Thymus (tissue), 14 donors: Measurements from ENCODE around the gene CHTF18. TPM values are rescaled to one million over a fixed set of nuclear protein-coding genes. Genes with fewer than 3 reads are reported as not detected.
"Not testable (repeated sequence)": the region's sequence is repeated elsewhere in the genome, so short reads cannot be mapped to it uniquely, and the experiment has no call there.

Experiments used
- DNase-seq, 9 donors: peaks; one replicate each; pipeline ENCODE4 v3.0.0-alpha.2; 2013; ENCODE audit warnings: low spot score in 9 of 9, low read depth in 6 of 9, missing footprints in 1 of 9
- H3K27ac ChIP-seq, 2 donors: one replicate each; pipeline ENCODE4 v1.5.1; 2013; ENCODE audit warnings: control low read depth in 1 of 2, low read depth in 1 of 2, low read length in 1 of 2, mild to moderate bottlenecking in 1 of 2, moderate library complexity in 1 of 2
- H3K27me3 ChIP-seq, 2 donors: one replicate each; pipeline ENCODE4 v1.5.1; 2013; ENCODE audit warnings: low read length in 1 of 2; ENCODE audit not compliant: control insufficient read depth in 2 of 2, insufficient read depth in 1 of 2
- H3K36me3 ChIP-seq, 2 donors: one replicate each; pipeline ENCODE4 v1.5.1; 2013; ENCODE audit warnings: low read length in 1 of 2, mild to moderate bottlenecking in 1 of 2, moderate library complexity in 1 of 2; ENCODE audit not compliant: control insufficient read depth in 2 of 2, insufficient read depth in 2 of 2
- H3K4me1 ChIP-seq, 2 donors: one replicate each; pipeline ENCODE4 v1.5.1; 2013; ENCODE audit warnings: low read length in 2 of 2; ENCODE audit not compliant: control insufficient read depth in 2 of 2, insufficient read depth in 2 of 2
- H3K4me3 ChIP-seq, 2 donors: one replicate each; pipeline ENCODE4 v1.5.1; 2013; ENCODE audit warnings: low read length in 2 of 2, control low read depth in 1 of 2, mild to moderate bottlenecking in 1 of 2
- H3K9me3 ChIP-seq, 2 donors: one replicate each; pipeline ENCODE4 v1.5.1; 2013; ENCODE audit warnings: low read length in 1 of 2, mild to moderate bottlenecking in 1 of 2; ENCODE audit not compliant: control insufficient read depth in 2 of 2, insufficient read depth in 1 of 2
- WGBS: extraction: QIAGEN DNeasy Blood & Tissue Kit; methylation state at CpG from one replicate; pipeline ENCODE4 v1.1.7; 2013; 5-methylcytosine and 5-hydroxymethylcytosine counted together
- long read RNA-seq, 10 donors: transcript quantifications; one replicate each; lab custom pipeline, GENCODE V29; 2026
- polyA plus RNA-seq: library from polyadenylated mRNA; stranded (reverse); fragments of 200-250 nt; gene quantifications from one replicate; pipeline ENCODE4 v1.2.3, GENCODE V29; 2013
- total RNA-seq: library from RNA; stranded (reverse); fragments of 120-200 nt; gene quantifications from one replicate; pipeline ENCODE4 v1.2.4, GENCODE V29; 2013
- donor health status: healthy.

The CHTF18 gene
- total RNA-seq (20.4 TPM), polyA plus RNA-seq (38.8 TPM)
- long read RNA-seq, donor 1: 0 reads
- long read RNA-seq, donor 2: 0 reads
- long read RNA-seq, donor 3, partial matches to known transcripts: 0 of 2 reads
- long read RNA-seq, donor 3, other reads (novel, unspliced or antisense): 0 of 2 reads
- long read RNA-seq, donor 4: 0 reads
- long read RNA-seq, donor 5, partial matches to known transcripts: 0 of 2 reads
- long read RNA-seq, donor 5, other reads (novel, unspliced or antisense): 0 of 2 reads
- long read RNA-seq, donor 6, partial matches to known transcripts: 0 of 1 reads
- long read RNA-seq, donor 6, other reads (novel, unspliced or antisense): 0 of 1 reads
- long read RNA-seq, donor 7: 0 reads
- long read RNA-seq, donor 8: 0 reads
- long read RNA-seq, donor 9: 0 reads
- long read RNA-seq, donor 10: 0 reads

DNA sequence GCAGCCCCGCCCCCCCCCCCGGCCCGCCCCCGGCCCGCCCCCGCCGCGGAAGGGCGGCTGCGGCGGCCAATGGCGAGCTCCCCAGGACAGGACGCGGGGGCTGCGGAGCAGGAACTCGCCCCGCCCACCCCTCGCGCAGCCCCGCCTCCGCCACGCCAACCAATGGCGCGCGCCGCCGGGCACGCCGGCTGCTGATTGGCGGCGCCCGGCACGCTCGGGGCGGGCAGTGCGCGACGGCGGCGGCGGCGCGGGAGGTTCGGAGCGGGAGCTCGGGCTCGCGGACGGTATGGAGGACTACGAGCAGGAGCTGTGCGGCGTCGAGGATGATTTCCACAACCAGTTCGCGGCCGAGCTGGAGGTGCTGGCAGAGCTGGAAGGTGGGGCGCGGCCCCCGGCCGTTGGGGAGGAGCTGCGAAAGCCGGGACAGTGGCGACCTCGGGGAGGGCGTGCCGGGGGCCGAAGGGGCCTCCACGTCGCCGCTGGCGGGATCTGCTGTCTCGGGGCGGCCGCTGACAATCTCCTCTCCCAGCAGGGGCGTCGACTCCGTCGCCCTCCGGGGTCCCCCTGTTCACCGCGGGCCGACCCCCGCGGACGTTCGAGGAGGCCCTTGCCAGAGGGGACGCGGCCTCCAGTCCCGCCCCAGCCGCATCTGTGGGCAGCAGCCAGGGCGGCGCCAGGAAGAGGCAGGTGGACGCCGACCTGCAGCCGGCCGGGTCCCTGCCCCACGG, at the start of gene CHTF18:
Gene CHTF18, plus strand, starts transcription at position 222 of the 728 bp plus-strand sequence. Its CDS starts 65 bp downstream, at position 287.
- peaks cover 0 to 6% of the 10 kb centered on the region in 2 donors for H3K9me3 ChIP-seq
- peak within 1 kb of the TSS in 1 of 2 donors; percentile 74 for H3K27ac ChIP-seq
- peaks cover 33 to 49% of the 10 kb centered on the region in 2 donors for H3K36me3 ChIP-seq
- under 1% methylated on average over 96 of the region's 97 CpGs for WGBS
- peaks cover 15 to 18% of the 10 kb centered on the region in 2 donors for H3K4me1 ChIP-seq
- H3K4me3 ChIP-seq: peak within 1 kb of the TSS; percentile 76 to 95
- no peaks in the 10 kb centered on the region for H3K27me3 ChIP-seq
- DNase-seq: peak; percentile 24 to 95 (median 87)

- Histone ChIP-seq H3K36me3 (peaks cover 19 to 40% of the 10 kb centered on the region in 2 donors), H3K27ac (no peak overlapping the region), H3K27me3 (peaks cover 0 to 6% of the 10 kb centered on the region in 2 donors), H3K4me3 (peak overlapping the region; percentile 89 to 93), H3K9me3 (no peaks in the 10 kb centered on the region), H3K4me1 (peaks cover 19 to 23% of the 10 kb centered on the region in 2 donors)
- 64% methylated on average over 38 of the region's 38 CpGs for WGBS
- DNase-seq: no peak
Observed at GRCh38 chr16:739560-740458, 48.6 kb upstream of the CHTF18 start.

GRCh38 chr16:740459-740763, 48.0 kb upstream of the CHTF18 start:
- peaks cover 13 to 34% of the 10 kb centered on the region in 2 donors for H3K36me3 ChIP-seq
- H3K9me3 ChIP-seq: no peaks in the 10 kb centered on the region
- H3K27ac ChIP-seq: peak overlapping the region in 1 of 2 donors; percentile 69
- H3K27me3 ChIP-seq: peaks cover 0 to 6% of the 10 kb centered on the region in 2 donors
- under 1% methylated on average over 22 of the region's 22 CpGs for WGBS
- peak overlapping the region; percentile 89 to 93 for H3K4me3 ChIP-seq
- peak in 1 of 9 donors; percentile 31 for DNase-seq
- peaks cover 19 to 23% of the 10 kb centered on the region in 2 donors for H3K4me1 ChIP-seq

- 1% methylated on average over 79 of the region's 79 CpGs for WGBS
Observed at GRCh38 chr16:740764-741505, 47.5 kb upstream of the CHTF18 start, which contains the start of gene CIAO3. TSS of gene CIAO3 (minus strand) at chr16:740997. CDS start at chr16:740985, 12 bp downstream.

GRCh38 chr16:741986-742629, 46.3 kb upstream of the CHTF18 start:
- 97% methylated on average over 15 of the region's 15 CpGs for WGBS
- Histone ChIP-seq H3K9me3 (no peaks in the 10 kb centered on the region), H3K36me3 (peaks cover under 1 to 17% of the 10 kb centered on the region in 2 donors), H3K4me3 (no peak overlapping the region), H3K27ac (no peak overlapping the region), H3K4me1 (peaks cover 19 to 23% of the 10 kb centered on the region in 2 donors), H3K27me3 (peaks cover 0 to 11% of the 10 kb centered on the region in 2 donors)
- no peak for DNase-seq

More at GRCh38 chr16:740764-741505, 47.5 kb upstream of the CHTF18 start, which contains the start of gene CIAO3:
- Histone ChIP-seq H3K27ac (peak within 1 kb of the TSS in 1 of 2 donors; percentile 69), H3K4me3 (peak within 1 kb of the TSS; percentile 89 to 93), H3K36me3 (peaks cover 8 to 29% of the 10 kb centered on the region in 2 donors), H3K9me3 (no peaks in the 10 kb centered on the region), H3K4me1 (peaks cover 19 to 23% of the 10 kb centered on the region in 2 donors), H3K27me3 (peaks cover 0 to 11% of the 10 kb centered on the region in 2 donors)
- peak in 8 of 9 donors; percentile 60 to 93 (median 84) for DNase-seq

DNA sequence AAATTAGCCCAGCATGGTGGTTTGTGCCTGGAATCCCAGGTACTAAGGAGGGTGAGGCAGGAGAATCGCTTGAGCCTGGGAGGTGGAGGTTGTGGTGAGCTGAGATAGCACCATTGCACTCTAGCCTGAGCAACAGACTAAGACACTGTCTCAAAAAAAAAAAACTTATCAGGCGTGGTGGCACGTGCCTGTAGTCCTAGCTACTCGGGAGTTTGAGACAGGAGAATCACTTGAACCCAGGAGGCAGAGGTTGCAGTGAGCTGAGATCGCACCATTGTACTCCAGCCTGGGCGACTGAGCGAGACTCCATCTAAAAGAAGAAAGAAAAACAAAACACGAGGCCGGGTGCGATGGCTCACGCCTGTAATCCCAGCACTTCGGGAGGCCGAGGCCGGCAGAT, 45.5 kb upstream of the CHTF18 start:
- not testable (repeated sequence) for H3K9me3 ChIP-seq, DNase-seq, H3K27ac ChIP-seq, H3K4me3 ChIP-seq
- WGBS: 96% methylated on average over 14 of the region's 14 CpGs
- Histone ChIP-seq H3K4me1 (peaks cover 17 to 18% of the 10 kb centered on the region in 2 donors), H3K36me3 (peaks cover 0 to 10% of the 10 kb centered on the region in 2 donors), H3K27me3 (peaks cover 0 to 11% of the 10 kb centered on the region in 2 donors)

GRCh38 chr16:743794-744500, 44.5 kb upstream of the CHTF18 start:
- no peak for DNase-seq
- peaks cover 0 to 11% of the 10 kb centered on the region in 2 donors for H3K27me3 ChIP-seq
- 95% methylated on average over 21 of the region's 21 CpGs for WGBS

More at GRCh38 chr16:743794-744500, 44.5 kb upstream of the CHTF18 start:
- Histone ChIP-seq H3K36me3 (peaks cover 0 to 4% of the 10 kb centered on the region in 2 donors), H3K9me3 (no peaks in the 10 kb centered on the region), H3K27ac (no peak overlapping the region), H3K4me1 (peaks cover 11 to 15% of the 10 kb centered on the region in 2 donors), H3K4me3 (no peak overlapping the region)
